ENCODE data around the gene MCM8.

- TF ChIP-seq CTCF (IDR thresholded peaks at IDR 0.05) (no peak), POLR2A (IDR thresholded peaks at IDR 0.05) (no peak), EP300 (IDR thresholded peaks at IDR 0.05) (no peak), POLR2AphosphoS5 (IDR thresholded peaks at IDR 0.05) (no peak)
These were observed 545 bp upstream of the MCM8 start for GRCh38 chr20:5949943-5950270.

Measured in upper lobe of left lung (tissue), 4 donors.